ENCODE data around the gene ZKSCAN4.

Gene ZKSCAN4

GRCh38 chr6:28248916-28249315 lies 3.2 kb downstream of the ZKSCAN4 start:
- DNase-seq: no peak

- DNase-seq: no peak
Measured at GRCh38 chr6:28245206-28245941, 6.7 kb downstream of the ZKSCAN4 start.

GRCh38 chr6:28243946-28244345 lies 8.1 kb downstream of the ZKSCAN4 start:
- no peak for DNase-seq

- DNase-seq: no peak
Measured at GRCh38 chr6:28240471-28240870, 11.6 kb downstream of the ZKSCAN4 start.

- no peak for DNase-seq
Measured at GRCh38 chr6:28239636-28240035, 12.4 kb downstream of the ZKSCAN4 start.

GRCh38 chr6:28235912-28236452 lies 16.1 kb downstream of the ZKSCAN4 start:
- no peak for DNase-seq

GRCh38 chr6:28232785-28233184 lies 19.3 kb downstream of the ZKSCAN4 start:
- DNase-seq: no peak

GRCh38 chr6:28226460-28226859 lies 25.6 kb downstream of the ZKSCAN4 start:
- DNase-seq: no peak

- peak; percentile 89 for DNase-seq
Measured at GRCh38 chr6:28225056-28225834, 26.8 kb downstream of the ZKSCAN4 start, which contains the start of gene ZSCAN9. TSS of gene ZSCAN9 (plus strand) at chr6:28225275. CDS start at chr6:28227085, 1,810 bp downstream.

GRCh38 chr6:28224131-28225055 lies 27.7 kb downstream of the ZKSCAN4 start:
- no peak for DNase-seq

- DNase-seq: no peak
Measured at GRCh38 chr6:28220257-28221133, 31.6 kb downstream of the ZKSCAN4 start.

GRCh38 chr6:28218312-28219248 lies 33.5 kb downstream of the ZKSCAN4 start:
- peak; percentile 70 for DNase-seq

- DNase-seq: no peak
Measured at GRCh38 chr6:28217890-28218289, 34.2 kb downstream of the ZKSCAN4 start.

GRCh38 chr6:28215425-28215824 lies 36.6 kb downstream of the ZKSCAN4 start:
- no peak for DNase-seq

GRCh38 chr6:28213213-28213523 lies 38.9 kb downstream of the ZKSCAN4 start:
- DNase-seq: no peak

GRCh38 chr6:28212510-28213212 lies 39.4 kb downstream of the ZKSCAN4 start:
- DNase-seq: peak; percentile 82

- DNase-seq: no peak
Measured at GRCh38 chr6:28211840-28212509, 40.1 kb downstream of the ZKSCAN4 start.

GRCh38 chr6:28209753-28210535 lies 42.1 kb downstream of the ZKSCAN4 start:
- no peak for DNase-seq

All from fibroblast of skin of abdomen (primary cell).